Breast epithelium (tissue), 3 donors: ENCODE results near the gene USH1C.

ENCODE experiments used
- CTCF ChIP-seq, 3 donors: fragments of 450-650 bp; IDR thresholded peaks; one replicate each; pipeline ENCODE4 v1.5.1; 2016 to 2017; ENCODE audit warnings: antibody characterized with exemption in 3 of 3, mild to moderate bottlenecking in 3 of 3, moderate library complexity in 3 of 3
- POLR2AphosphoS5 ChIP-seq, 3 donors: sonication (generic); formaldehyde crosslinking; IDR thresholded peaks; one replicate each; pipeline ENCODE4 v1.6.1; 2017; ENCODE audit warnings: antibody characterized with exemption in 3 of 3

DNA sequence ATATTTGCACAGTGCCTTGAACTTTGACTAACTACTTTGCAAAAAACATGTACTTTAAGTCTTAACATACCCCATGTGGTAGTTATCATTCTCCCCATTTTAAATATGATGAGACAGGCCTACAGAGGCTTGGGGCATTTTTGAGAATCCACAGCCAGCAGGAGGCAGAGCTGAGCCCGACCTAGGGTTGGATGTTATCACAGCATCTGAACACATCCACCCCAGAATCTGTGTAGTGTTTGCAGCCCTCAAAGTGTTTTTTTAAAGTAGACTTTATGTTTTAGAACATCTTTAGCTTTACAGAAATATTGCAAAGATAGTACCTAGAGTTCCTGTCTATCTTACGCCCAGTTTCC is 20.4 kb upstream of the USH1C start:
- TF ChIP-seq CTCF (IDR thresholded peaks at IDR 0.05) (no peak), POLR2AphosphoS5 (IDR thresholded peaks at IDR 0.05) (no peak)
